HG02852 (cell line): ENCODE measurements around the gene RNF181.
A peak's percentile ranks its signal among the peaks of the same experiment; 100 is the strongest.
"Not testable (repeated sequence)": the region's sequence is repeated elsewhere in the genome, so short reads cannot be mapped to it uniquely, and the experiment has no call there.

ENCODE experiments used
- ATAC-seq: cut with Tn5 transposase; IDR thresholded peaks from one replicate; pipeline ENCODE4 v1.9.1; 2021; ENCODE audit warnings: mild to moderate bottlenecking, moderate library complexity; ENCODE audit not compliant: unreplicated experiment

The RNF181 gene

GRCh38 chr2:85594715-85595300 is 737 bp upstream of the RNF181 start:
- no peak for ATAC-seq

GRCh38 chr2:85596026-85596333 is 435 bp downstream of the RNF181 start:
- ATAC-seq, result peak; percentile 1

- ATAC-seq, result no peak
Measured at GRCh38 chr2:85596486-85597143, 1.1 kb downstream of the RNF181 start.

- ATAC-seq, result no peak
Measured at GRCh38 chr2:85597241-85597640, 1.7 kb downstream of the RNF181 start.

GRCh38 chr2:85598594-85599340 is 3.2 kb downstream of the RNF181 start:
- no peak for ATAC-seq

GRCh38 chr2:85599468-85600234 is 4.1 kb downstream of the RNF181 start:
- ATAC-seq, result no peak

GRCh38 chr2:85600235-85600575 is 4.7 kb downstream of the RNF181 start:
- no peak for ATAC-seq

GRCh38 chr2:85600951-85601770 is 5.6 kb downstream of the RNF181 start:
- ATAC-seq, result no peak

- ATAC-seq, result peak; percentile 48
Measured at GRCh38 chr2:85601771-85602475, 6.4 kb downstream of the RNF181 start.

- peak; percentile 95 for ATAC-seq
Measured at GRCh38 chr2:85602476-85603234, 7.1 kb downstream of the RNF181 start, which contains the start of gene TMEM150A. Gene TMEM150A (minus strand): TSS chr2:85602698. CDS start chr2:85601948, 750 bp downstream.

GRCh38 chr2:85604133-85604444 is 8.5 kb downstream of the RNF181 start:
- ATAC-seq, result not testable (repeated sequence)

- no peak for ATAC-seq
Measured at GRCh38 chr2:85604568-85605339, 9.2 kb downstream of the RNF181 start.

- ATAC-seq, result no peak
Measured at GRCh38 chr2:85605406-85606115, 10.0 kb downstream of the RNF181 start.

- ATAC-seq, result no peak
Measured at GRCh38 chr2:85606116-85606455, 10.5 kb downstream of the RNF181 start.

GRCh38 chr2:85607268-85608215 is 12.0 kb downstream of the RNF181 start:
- ATAC-seq, result no peak

GRCh38 chr2:85611217-85611704 is 15.7 kb downstream of the RNF181 start:
- no peak for ATAC-seq
